WTC11 (cell line): Measurements from ENCODE around the gene NTPCR. TPM values are rescaled to one million over a fixed set of nuclear protein-coding genes. Genes with fewer than 3 reads are reported as not detected.

ENCODE experiments used
- ATAC-seq: fragments of 200-7000 bp; cut with Tn5 transposase; 2 replicates; pipeline ENCODE4 v1.10.0; 2021; ENCODE audit warnings: mild to moderate bottlenecking, moderate library complexity
- CTCF ChIA-PET: fragments of 300-600 bp; sonication (Branson Sonifier 250); formaldehyde crosslinking; loops from one replicate; lab custom pipeline; 2021; ENCODE audit warnings: antibody characterized with exemption; lab: Charles Lee
- POLR2A ChIA-PET: fragments of 350-600 bp; sonication (Branson Sonifier 250); formaldehyde crosslinking; loops from one replicate; lab custom pipeline; 2021; ENCODE audit warnings: antibody characterized with exemption; lab: Charles Lee
- DNase-seq: peaks from one replicate; pipeline ENCODE4 v3.0.0; 2021; ENCODE audit warnings: low spot score
- H3K27ac Mint-ChIP-seq: 2 replicates; pipeline ENCODE4 v1.8.0; 2021; ENCODE audit warnings: mixed read lengths
- H3K27me3 Mint-ChIP-seq: 2 replicates; pipeline ENCODE4 v1.8.0; 2021; ENCODE audit warnings: low read depth, mild to moderate bottlenecking, moderate library complexity, mixed read lengths
- H3K36me3 Mint-ChIP-seq: 2 replicates; pipeline ENCODE4 v1.8.0; 2021; ENCODE audit warnings: mixed read lengths
- H3K4me1 Mint-ChIP-seq: 2 replicates; pipeline ENCODE4 v1.8.0; 2022; ENCODE audit warnings: mixed read lengths
- H3K4me3 Mint-ChIP-seq: 2 replicates; pipeline ENCODE4 v1.8.0; 2021; ENCODE audit warnings: mild to moderate bottlenecking, moderate library complexity, mixed read lengths
- H3K9me3 Mint-ChIP-seq: 2 replicates; pipeline ENCODE4 v1.8.0; 2021; ENCODE audit warnings: mixed read lengths
- CREB1 ChIP-seq: sonication (generic); formaldehyde crosslinking; IDR thresholded peaks from 2 replicates; pipeline ENCODE4 v1.8.0; 2023; ENCODE audit warnings: mild to moderate bottlenecking, missing genetic modification reagents
- CREM ChIP-seq: sonication (generic); formaldehyde crosslinking; IDR thresholded peaks from 2 replicates; pipeline ENCODE4 v1.8.1; 2022; ENCODE audit warnings: mild to moderate bottlenecking, missing genetic modification reagents, moderate library complexity
- JUN ChIP-seq: sonication (generic); formaldehyde crosslinking; IDR thresholded peaks from 2 replicates; pipeline ENCODE4 v1.8.0; 2023; ENCODE audit warnings: mild to moderate bottlenecking, missing genetic modification reagents
- NFE2L1 ChIP-seq: sonication (generic); formaldehyde crosslinking; IDR thresholded peaks from 2 replicates; pipeline ENCODE4 v1.8.1; 2023; ENCODE audit warnings: missing genetic modification reagents
- PRRX2 ChIP-seq: fragments of 250-450 bp; sonication (Bioruptor Pico); IDR thresholded peaks from 2 replicates; pipeline ENCODE4 v1.8.0; 2021; ENCODE audit warnings: mild to moderate bottlenecking
- SMAD3 ChIP-seq: sonication (generic); formaldehyde crosslinking; IDR thresholded peaks from 2 replicates; pipeline ENCODE4 v1.8.0; 2022; ENCODE audit warnings: missing genetic modification reagents, mild to moderate bottlenecking, borderline replicate concordance
- SOX15 ChIP-seq: fragments of 250-450 bp; sonication (Bioruptor Pico); IDR thresholded peaks from 2 replicates; pipeline ENCODE4 v1.9.0; 2021; ENCODE audit warnings: mild to moderate bottlenecking
- TEAD4 ChIP-seq: sonication (generic); formaldehyde crosslinking; IDR thresholded peaks from 2 replicates; pipeline ENCODE4 v1.8.0; 2022; ENCODE audit warnings: mild to moderate bottlenecking, missing genetic modification reagents
- ZNF138 ChIP-seq: sonication (generic); formaldehyde crosslinking; conservative IDR thresholded peaks from 2 replicates; pipeline ENCODE4 v1.8.1; 2022; ENCODE audit warnings: mild to moderate bottlenecking, moderate library complexity, missing genetic modification reagents
- ZNF219 ChIP-seq: sonication (generic); formaldehyde crosslinking; IDR thresholded peaks from 2 replicates; pipeline ENCODE4 v1.8.0; 2023; ENCODE audit warnings: missing genetic modification reagents, mild to moderate bottlenecking, borderline replicate concordance
- ZNF232 ChIP-seq: sonication (generic); formaldehyde crosslinking; IDR thresholded peaks from 2 replicates; pipeline ENCODE4 v1.8.0; 2022; ENCODE audit warnings: mild to moderate bottlenecking, missing genetic modification reagents
- ZNF416 ChIP-seq: fragments of 250-450 bp; sonication (Bioruptor Pico); IDR thresholded peaks from 2 replicates; pipeline ENCODE4 v1.9.0; 2021; ENCODE audit warnings: mild to moderate bottlenecking, inconsistent platforms
- total RNA-seq: library from RNA; stranded (reverse); gene quantifications from 3 replicates; pipeline ENCODE4 v1.2.3, GENCODE V29; 2021
- TF ChIP-seq, protein P1 (sequence below): sonication (generic); formaldehyde crosslinking; IDR thresholded peaks from 2 replicates; pipeline ENCODE4 v1.8.1; 2022; ENCODE audit warnings: low read depth, missing genetic modification reagents, borderline replicate concordance
- TF ChIP-seq, protein P2 (sequence below): sonication (generic); formaldehyde crosslinking; IDR thresholded peaks from 2 replicates; pipeline ENCODE4 v1.8.1; 2023; ENCODE audit warnings: mild to moderate bottlenecking, missing genetic modification reagents
- TF ChIP-seq, protein P3 (sequence below): fragments of 250-450 bp; sonication (Bioruptor Pico); conservative IDR thresholded peaks from 2 replicates; pipeline ENCODE4 v1.9.0; 2021; ENCODE audit warnings: mild to moderate bottlenecking
- TF ChIP-seq, protein P4 (sequence below): sonication (generic); formaldehyde crosslinking; IDR thresholded peaks from 2 replicates; pipeline ENCODE4 v1.8.1; 2023; ENCODE audit warnings: mild to moderate bottlenecking, missing genetic modification reagents, moderate library complexity
- TF ChIP-seq, protein P5 (sequence below): sonication (generic); formaldehyde crosslinking; conservative IDR thresholded peaks from 2 replicates; pipeline ENCODE4 v1.8.1; 2023; ENCODE audit warnings: mild to moderate bottlenecking, low read depth, missing genetic modification reagents, moderate library complexity
- TF ChIP-seq, protein P6 (sequence below): sonication (generic); formaldehyde crosslinking; IDR thresholded peaks from 2 replicates; pipeline ENCODE4 v1.8.0; 2022; ENCODE audit warnings: missing genetic modification reagents

Gene NTPCR
- total RNA-seq, 1 experiment from 2014 or later: 102 TPM

DNA sequence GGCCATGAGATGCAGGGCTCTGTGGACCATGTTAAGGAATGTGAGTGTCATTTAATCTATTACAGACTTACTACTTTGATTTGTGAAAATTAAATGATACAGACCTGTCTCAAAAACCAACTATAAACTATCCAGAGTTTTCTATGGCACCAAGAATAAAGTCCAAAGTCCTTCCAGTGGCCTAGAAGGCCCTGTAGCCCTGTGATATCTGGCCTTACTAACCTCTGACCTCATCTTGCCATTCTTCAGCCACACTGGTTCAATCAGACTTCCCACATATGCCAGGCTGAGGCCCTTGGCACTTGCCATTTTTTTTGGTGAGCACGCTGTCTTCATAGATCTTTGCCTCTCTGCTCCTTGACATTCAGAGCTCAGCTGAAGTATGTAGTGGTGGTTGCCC is 7.7 kb downstream of the NTPCR start:
- POLR2A ChIA-PET: no interaction called here
- H3K4me3 Mint-ChIP-seq: no peak overlapping the region

More for the DNA sequence above, 7.7 kb downstream of the NTPCR start:
- Mint-ChIP-seq H3K4me1 (peaks cover 18% of the 10 kb centered on the region), H3K27me3 (no peaks in the 10 kb centered on the region), H3K27ac (no peak overlapping the region), H3K36me3 (peaks cover 53% of the 10 kb centered on the region), H3K9me3 (peaks cover 19% of the 10 kb centered on the region)
- ATAC-seq: no peak
- no peak for DNase-seq
- TF ChIP-seq, protein P1, sequence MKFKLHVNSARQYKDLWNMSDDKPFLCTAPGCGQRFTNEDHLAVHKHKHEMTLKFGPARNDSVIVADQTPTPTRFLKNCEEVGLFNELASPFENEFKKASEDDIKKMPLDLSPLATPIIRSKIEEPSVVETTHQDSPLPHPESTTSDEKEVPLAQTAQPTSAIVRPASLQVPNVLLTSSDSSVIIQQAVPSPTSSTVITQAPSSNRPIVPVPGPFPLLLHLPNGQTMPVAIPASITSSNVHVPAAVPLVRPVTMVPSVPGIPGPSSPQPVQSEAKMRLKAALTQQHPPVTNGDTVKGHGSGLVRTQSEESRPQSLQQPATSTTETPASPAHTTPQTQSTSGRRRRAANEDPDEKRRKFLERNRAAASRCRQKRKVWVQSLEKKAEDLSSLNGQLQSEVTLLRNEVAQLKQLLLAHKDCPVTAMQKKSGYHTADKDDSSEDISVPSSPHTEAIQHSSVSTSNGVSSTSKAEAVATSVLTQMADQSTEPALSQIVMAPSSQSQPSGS (CRISPR knock-in tag): no peak
- TF ChIP-seq TEAD4 (no peak), CREM (no peak), ZNF138 (CRISPR knock-in tag) (no peak), NFE2L1 (CRISPR knock-in tag) (no peak), SMAD3 (CRISPR knock-in tag) (no peak), ZNF232 (CRISPR knock-in tag) (no peak), SOX15 (CRISPR knock-in tag) (no peak), CREB1 (CRISPR knock-in tag) (no peak), JUN (CRISPR knock-in tag) (no peak), ZNF416 (CRISPR knock-in tag) (no peak), ZNF219 (CRISPR knock-in tag) (no peak), PRRX2 (CRISPR knock-in tag) (no peak)
- TF ChIP-seq, protein P2, sequence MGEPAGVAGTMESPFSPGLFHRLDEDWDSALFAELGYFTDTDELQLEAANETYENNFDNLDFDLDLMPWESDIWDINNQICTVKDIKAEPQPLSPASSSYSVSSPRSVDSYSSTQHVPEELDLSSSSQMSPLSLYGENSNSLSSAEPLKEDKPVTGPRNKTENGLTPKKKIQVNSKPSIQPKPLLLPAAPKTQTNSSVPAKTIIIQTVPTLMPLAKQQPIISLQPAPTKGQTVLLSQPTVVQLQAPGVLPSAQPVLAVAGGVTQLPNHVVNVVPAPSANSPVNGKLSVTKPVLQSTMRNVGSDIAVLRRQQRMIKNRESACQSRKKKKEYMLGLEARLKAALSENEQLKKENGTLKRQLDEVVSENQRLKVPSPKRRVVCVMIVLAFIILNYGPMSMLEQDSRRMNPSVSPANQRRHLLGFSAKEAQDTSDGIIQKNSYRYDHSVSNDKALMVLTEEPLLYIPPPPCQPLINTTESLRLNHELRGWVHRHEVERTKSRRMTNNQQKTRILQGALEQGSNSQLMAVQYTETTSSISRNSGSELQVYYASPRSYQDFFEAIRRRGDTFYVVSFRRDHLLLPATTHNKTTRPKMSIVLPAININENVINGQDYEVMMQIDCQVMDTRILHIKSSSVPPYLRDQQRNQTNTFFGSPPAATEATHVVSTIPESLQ: no peak
- TF ChIP-seq, protein P3, sequence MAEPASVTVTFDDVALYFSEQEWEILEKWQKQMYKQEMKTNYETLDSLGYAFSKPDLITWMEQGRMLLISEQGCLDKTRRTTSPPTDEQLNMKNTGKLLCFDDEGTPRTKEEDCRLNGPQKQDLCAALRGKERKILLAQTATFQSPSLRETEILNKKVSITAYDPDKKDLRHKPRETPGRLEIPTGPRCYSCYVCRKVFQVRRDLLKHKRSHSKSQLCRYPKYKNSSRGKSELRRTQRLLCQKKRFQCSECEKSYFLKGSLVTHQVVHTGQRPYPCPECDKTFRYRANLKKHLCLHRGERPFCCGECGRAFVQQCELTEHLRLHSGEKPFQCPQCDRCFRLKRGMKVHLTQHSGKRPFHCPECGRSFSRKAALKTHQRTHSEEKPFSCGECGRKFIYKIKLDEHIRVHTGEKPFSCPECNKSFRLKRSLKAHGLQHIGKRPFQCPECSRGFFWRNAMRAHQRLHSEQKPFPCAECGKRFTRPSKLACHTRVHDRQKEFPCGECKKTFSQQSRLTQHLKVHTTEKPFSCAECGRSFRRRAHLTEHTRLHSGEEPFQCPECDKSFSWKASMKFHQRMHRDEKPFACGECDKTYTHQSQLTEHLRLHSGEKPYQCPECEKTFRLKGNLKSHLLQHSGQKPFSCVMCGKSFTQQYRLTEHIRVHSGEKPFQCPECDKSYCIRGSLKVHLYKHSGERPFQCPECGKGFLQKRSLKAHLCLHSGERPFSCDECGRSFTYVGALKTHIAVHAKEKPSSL: no peak
- TF ChIP-seq, protein P4, sequence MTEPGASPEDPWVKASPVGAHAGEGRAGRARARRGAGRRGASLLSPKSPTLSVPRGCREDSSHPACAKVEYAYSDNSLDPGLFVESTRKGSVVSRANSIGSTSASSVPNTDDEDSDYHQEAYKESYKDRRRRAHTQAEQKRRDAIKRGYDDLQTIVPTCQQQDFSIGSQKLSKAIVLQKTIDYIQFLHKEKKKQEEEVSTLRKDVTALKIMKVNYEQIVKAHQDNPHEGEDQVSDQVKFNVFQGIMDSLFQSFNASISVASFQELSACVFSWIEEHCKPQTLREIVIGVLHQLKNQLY (CRISPR knock-in tag): no peak
- TF ChIP-seq, protein P5, sequence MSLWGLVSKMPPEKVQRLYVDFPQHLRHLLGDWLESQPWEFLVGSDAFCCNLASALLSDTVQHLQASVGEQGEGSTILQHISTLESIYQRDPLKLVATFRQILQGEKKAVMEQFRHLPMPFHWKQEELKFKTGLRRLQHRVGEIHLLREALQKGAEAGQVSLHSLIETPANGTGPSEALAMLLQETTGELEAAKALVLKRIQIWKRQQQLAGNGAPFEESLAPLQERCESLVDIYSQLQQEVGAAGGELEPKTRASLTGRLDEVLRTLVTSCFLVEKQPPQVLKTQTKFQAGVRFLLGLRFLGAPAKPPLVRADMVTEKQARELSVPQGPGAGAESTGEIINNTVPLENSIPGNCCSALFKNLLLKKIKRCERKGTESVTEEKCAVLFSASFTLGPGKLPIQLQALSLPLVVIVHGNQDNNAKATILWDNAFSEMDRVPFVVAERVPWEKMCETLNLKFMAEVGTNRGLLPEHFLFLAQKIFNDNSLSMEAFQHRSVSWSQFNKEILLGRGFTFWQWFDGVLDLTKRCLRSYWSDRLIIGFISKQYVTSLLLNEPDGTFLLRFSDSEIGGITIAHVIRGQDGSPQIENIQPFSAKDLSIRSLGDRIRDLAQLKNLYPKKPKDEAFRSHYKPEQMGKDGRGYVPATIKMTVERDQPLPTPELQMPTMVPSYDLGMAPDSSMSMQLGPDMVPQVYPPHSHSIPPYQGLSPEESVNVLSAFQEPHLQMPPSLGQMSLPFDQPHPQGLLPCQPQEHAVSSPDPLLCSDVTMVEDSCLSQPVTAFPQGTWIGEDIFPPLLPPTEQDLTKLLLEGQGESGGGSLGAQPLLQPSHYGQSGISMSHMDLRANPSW: no peak
- TF ChIP-seq, protein P6, sequence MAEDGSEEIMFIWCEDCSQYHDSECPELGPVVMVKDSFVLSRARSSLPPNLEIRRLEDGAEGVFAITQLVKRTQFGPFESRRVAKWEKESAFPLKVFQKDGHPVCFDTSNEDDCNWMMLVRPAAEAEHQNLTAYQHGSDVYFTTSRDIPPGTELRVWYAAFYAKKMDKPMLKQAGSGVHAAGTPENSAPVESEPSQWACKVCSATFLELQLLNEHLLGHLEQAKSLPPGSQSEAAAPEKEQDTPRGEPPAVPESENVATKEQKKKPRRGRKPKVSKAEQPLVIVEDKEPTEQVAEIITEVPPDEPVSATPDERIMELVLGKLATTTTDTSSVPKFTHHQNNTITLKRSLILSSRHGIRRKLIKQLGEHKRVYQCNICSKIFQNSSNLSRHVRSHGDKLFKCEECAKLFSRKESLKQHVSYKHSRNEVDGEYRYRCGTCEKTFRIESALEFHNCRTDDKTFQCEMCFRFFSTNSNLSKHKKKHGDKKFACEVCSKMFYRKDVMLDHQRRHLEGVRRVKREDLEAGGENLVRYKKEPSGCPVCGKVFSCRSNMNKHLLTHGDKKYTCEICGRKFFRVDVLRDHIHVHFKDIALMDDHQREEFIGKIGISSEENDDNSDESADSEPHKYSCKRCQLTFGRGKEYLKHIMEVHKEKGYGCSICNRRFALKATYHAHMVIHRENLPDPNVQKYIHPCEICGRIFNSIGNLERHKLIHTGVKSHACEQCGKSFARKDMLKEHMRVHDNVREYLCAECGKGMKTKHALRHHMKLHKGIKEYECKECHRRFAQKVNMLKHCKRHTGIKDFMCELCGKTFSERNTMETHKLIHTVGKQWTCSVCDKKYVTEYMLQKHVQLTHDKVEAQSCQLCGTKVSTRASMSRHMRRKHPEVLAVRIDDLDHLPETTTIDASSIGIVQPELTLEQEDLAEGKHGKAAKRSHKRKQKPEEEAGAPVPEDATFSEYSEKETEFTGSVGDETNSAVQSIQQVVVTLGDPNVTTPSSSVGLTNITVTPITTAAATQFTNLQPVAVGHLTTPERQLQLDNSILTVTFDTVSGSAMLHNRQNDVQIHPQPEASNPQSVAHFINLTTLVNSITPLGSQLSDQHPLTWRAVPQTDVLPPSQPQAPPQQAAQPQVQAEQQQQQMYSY (CRISPR knock-in tag): no peak
- CTCF ChIA-PET: no interaction called here
